HG02759 (cell line): Measurements from ENCODE around the gene SLC25A19.

ENCODE experiments used
- ATAC-seq: cut with Tn5 transposase; IDR thresholded peaks from one replicate; pipeline ENCODE4 v1.9.1; 2021; ENCODE audit warnings: mild to moderate bottlenecking, moderate library complexity; ENCODE audit not compliant: unreplicated experiment

The SLC25A19 gene

DNA sequence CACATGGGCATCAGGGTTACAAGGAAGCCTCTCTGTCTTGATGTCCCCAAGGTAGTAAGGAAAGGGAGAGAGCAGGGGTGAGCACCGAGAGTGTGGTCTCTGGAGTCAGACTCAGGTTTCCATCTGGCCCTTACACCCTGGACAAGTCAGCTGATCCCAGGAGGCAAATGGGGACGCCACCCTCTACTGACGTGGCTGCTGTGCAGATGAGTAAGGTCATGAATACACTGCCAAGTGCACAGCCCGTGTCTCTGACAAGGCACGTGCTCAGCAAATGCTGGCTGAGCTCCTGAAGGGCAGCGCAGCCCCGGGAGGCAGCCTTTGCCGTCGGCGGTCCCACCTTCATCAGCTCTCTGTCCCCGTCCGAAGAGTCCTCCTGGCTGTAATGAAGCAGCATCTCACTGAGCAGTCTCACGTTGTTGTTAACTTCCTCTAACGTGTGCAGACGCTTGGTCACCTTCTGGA, 47.2 kb downstream of the SLC25A19 start:
- ATAC-seq, result no peak

DNA sequence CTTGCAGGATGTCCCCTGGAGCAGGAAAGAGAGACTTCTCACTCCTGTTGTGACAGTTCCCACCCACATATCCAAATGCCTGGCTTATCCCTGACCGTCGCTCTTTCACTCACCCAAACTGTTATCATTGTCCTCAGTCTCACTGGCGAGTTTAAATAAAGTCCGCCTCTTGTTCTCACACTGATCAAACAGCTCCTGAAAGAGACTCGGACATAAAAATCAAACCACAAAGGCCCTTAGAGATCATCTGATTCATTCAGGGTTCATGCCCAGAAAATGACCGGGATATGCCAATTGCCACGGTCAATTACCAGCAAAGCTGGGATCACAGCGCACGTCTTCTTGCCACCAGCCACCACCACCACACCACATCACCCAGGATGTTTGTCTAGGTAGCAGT, 47.7 kb downstream of the SLC25A19 start:
- ATAC-seq, result no peak

DNA sequence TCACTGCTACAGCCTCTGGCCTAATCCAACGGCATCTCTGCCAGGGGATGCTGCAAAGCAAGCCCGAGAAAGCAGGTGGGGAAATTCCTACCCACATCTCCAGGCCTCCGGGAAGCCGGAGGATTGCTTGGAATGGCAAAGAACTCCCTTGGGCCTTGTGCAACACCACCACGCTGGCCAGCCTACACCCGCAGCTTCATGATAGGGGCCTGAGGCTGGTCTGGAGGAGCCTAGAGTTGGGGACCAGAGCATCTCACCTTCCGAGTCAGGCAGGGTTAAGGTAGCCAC, 48.1 kb downstream of the SLC25A19 start:
- no peak for ATAC-seq

DNA sequence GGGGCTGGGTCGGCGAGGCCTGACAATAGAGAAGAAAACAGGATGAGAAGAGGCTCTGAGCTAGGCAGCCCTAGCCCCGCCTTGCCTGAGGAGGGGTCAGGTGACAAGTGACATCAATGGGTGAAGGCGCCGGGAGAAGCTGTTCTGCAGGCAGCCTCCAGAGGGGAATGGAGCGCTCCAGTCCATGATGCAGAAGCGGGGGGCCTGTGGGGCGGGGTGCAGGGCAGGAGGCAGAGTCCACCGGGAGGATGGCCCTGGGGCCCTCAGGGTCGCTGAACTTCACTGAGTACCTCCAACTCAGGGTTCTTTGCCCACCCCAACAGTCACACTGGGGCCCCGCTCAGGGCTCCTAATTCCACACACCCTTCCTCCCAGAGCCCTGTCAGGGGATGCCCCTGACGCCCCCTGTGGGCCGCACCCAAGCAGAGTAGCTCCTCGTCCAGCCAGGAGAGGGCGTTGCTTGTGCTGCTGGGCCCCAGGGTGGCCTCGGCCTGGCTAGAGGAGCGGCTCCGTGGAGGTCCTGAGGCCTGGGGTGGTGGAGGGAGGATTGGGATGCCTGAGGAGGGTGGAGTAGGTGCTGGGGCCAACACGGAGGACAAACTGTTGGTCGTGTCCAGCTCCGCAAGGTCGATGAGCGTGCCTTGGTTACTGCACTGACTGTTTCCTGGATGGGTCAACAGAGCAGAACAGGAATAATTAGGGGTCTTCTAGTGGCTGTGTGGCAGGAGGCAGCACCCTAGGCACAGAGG, 48.7 kb downstream of the SLC25A19 start:
- ATAC-seq, result no peak

DNA sequence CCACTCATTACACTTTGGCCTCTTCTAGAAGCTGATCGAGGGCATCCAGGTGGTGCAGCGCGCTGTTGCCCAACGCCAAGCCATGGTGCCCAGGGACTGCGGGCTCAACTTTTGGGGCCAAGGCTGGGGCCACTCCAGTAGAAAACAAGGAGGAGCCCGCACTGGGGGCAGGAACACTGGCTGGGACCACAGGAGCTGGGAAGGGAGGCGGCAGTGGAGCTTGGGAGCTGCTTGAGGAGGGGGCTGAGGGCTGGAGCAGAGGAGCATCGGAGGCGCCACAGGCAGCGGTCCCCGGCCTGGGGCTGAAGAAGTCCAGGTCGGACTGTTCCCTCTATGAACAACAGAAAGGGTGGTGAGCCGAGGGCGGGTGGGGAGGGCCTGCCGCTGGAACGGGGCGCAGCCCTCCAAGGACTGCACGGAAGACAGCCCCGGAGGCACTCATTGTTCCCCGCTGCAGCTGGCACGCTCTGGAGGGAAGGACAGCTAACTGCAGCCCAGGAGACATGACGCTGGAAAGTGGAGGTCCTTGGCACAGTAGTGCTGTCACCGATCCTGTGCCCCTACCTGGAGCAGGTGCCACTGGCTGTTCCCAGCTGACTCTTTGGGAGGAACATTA, 49.3 kb downstream of the SLC25A19 start:
- no peak for ATAC-seq

DNA sequence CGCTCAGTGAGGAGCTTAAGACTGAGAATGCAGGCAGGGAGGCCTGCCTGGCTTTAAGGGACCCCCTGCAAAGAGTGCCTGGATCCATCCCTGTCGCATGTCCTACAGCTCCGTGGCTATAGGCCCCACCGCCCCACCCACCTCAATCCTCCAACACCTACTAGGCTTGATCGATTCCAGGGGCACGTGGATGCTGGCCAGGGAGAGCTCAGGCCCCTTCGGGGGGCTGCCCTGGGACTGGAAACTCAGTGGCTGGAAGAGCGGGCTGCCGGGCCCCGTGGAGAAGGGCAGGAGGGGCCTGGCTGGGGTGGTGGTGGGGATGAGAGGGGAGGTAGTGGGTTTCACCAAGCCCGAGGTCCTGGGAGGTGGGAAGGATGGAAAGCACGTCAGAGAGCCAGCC, 50.0 kb downstream of the SLC25A19 start:
- ATAC-seq, result no peak

DNA sequence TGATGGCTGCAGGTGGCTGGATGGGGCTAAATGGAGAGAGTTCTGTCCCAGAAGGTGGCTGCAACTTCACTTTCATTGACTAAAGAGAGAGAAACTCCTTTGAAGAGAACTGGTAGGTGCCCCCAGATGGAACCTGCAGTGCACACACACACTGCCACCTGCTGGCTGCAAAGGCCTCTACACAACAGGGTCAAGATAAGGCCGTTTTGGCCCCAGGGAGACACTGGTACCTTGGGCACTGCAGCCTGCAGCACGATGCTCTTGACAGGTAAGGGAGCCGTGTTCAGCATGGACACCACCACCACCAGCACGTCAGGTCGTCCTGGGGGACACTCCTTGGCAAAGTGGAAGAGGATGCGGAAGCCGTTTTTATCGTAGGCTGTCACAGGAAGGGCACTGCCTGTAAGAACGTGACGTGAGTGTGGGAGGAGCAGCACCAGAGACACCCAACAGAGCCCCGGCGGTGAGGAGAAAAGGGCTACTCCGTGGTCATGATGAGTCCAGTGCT, 50.5 kb downstream of the SLC25A19 start:
- no peak for ATAC-seq

DNA sequence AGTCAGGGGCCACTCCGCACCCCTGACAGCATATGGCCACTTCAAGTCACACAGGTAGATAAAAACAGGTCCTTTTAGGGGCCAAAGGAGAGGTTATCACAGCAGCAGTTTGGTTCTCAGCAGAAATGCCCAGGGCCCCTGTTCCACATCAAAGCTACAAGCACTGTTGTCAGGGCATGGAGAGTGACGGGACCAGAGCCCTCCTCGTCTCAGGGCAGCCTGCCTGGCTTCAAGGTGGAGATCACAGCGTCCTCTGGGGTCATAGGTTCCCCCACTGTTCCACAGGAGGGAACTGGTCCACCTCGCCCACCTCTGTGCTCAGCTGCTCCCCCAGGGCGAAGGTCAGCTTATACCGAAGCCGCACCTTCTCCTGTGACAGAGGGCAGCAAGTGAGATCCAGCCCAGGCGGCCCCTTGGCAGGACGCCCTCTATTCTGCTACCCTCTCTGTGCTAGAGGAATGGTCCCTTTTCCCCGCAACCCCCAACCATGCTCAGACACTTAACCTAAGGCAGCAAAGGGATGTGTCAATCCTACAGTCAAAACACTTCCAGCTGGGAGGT, 51.1 kb downstream of the SLC25A19 start:
- no peak for ATAC-seq

DNA sequence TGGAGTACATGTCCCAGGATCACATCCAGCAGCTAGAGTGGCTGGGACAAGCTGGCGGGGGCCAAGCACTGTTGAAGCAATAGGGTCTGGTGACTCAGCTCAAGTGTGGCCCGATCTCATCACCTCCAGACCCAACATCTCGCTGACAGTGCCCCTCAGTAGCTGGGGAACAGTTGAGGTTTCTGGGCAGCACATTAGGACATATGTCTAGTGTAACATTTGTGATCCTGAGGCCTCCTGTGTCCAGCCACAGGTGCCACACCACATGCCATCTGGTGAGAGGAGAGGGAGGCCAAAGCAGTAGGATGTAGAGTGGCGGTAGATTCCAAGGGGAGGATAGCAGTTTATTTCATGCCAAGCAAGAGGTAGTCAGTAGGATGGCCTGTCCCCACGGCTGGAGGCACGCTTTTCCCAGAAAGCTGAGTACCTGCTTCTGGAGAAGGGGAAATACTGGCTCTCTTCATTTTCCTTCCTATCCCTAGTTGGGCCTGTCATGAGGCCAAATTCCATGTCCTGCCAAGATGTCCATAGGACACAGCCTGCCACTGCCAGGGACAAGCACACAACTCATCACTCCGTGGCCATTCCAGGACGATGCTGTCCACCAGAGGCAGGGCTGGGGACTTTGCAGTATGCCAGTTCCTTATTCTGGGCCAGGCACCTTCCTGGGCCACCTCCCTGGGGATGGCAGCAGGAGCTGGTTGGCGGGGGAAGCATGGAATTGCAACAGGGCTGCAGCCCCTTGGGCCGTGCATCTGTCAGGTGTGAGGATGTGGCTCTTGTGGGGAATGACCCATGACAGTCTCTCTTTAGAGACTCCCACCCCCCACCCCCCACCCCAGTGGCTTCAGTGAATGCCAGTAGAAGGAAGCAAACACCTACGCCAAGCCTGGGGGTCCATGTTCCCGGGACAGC, 51.9 kb downstream of the SLC25A19 start:
- no peak for ATAC-seq

DNA sequence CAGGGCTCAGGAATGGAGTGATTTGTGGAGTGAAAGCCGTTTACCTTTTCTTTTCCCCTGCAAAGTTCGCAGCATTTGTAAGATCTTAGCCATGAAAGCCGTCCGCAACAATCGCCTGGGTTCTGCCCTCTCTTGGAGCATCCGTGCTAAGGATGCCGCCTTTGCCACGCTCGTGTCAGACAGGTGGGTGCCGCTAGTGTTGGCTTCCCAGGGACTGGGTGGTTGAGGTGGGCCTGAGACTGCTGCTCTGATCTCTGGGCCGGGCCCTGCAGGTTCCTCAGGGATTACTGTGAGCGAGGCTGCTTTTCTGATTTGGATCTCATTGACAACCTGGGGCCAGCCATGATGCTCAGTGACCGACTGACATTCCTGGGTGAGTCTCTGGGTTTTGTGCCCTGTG, 56.4 kb downstream of the SLC25A19 start:
- ATAC-seq, result no peak

DNA sequence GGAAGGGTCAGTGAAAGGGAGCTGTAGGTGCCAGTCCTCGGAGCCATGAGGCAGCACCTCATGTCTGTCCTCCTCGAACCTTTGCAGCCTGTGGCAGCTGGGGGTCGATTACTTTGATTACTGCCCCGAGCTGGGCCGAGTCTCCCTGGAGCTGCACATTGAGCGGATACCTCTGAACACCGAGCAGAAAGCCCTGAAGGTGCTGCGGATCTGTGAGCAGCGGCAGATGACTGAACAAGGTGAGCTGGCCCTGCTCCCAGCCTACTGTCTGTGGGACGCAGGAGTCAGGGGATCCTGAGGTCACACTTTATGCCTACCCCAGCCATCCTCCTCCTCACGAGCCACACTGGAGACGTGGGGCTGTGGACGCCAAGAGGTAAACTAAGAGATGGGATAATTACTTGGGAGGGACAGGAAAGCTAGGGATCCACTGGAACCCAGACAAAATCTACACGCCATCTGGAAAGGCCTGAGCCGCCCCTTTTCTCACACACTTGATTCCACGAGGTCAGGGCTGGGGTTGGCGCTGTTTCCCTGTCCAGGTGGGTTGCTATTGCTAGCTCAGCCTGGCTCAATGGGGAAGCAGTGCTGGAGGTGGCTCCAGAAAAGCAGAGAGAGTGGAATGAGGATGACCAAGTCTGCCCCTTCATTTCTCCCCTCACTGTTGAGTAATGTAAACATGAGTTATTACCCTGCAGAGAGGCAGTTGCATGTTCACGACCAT, 57.3 kb downstream of the SLC25A19 start:
- ATAC-seq, result no peak

DNA sequence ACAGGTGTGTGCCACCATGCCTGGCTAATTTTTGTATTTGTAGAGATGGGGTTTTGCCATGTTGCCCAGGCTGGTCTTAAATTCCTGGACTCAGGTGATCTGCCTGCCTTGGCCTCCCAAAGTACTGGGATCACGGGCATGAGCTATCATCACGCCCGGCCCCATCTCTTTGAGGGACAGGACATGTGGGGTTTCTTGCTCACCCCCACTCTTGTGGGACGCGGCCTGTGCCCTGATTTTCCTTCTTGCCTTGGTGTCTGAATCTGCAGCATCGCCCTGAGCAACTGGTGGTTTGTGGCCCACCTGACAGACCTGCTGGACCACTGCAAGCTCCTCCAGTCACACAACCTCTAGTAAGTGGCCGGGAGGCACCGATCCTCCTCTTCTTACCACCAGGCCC, 58.2 kb downstream of the SLC25A19 start:
- no peak for ATAC-seq

DNA sequence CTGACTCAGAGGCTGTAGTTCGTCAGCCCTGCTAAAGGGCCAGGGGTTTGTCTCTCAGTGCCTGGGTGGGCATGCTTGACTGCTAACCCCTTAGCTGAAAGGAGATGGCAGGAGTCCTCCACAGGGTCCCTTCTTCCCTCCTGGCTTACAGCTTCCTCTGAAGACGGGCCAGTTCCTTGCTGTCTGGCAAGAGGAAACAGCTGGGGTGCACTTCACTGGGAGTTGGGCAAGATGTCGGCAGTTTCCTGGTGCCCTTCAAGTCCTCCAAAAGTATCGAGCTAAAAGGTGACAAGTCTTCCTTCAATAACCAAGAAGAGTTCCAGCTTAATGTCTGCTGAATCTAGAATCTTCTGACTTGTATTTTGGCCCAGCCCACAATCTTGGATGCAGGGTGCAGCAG, 60.4 kb downstream of the SLC25A19 start:
- no peak for ATAC-seq

DNA sequence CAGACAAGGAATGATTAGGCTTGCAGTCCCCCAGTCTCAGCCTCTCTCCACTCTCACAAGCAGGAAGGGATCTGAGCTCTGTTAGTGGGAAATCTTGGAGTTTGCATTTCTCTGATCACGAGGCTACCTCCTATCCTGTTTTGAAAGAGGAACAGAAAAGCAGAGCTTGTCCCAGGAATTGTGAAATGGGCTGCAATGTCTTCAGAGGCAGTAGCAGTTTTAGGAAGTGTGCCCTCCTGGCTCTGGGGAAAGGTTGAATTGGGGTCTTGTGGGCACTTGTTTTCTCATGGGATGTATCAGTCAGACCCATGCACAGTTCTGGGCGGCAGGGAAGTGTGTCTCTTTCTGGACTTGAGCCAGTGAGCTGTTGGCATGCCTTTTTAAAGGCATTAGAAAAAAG, 60.9 kb downstream of the SLC25A19 start:
- ATAC-seq, result no peak

DNA sequence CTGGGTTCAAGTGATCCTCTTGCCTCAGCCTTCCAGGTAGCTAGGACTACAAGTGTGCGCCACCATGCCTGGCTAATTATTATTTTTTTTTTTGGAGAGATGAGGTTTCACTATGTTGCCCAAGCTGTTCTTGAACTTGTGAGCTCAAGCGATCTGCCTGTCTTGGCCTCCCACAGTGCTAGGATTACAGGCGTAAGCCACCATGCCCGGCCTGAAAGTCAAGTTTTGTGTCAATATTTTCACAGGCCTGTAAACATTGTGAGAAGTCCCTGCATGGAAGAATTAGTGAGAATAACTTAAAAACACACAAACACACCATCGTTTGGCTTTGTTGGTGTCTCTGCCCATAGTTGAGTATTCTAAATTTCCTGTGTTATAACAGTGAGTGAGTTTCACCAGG, 61.5 kb downstream of the SLC25A19 start:
- ATAC-seq, result no peak

DNA sequence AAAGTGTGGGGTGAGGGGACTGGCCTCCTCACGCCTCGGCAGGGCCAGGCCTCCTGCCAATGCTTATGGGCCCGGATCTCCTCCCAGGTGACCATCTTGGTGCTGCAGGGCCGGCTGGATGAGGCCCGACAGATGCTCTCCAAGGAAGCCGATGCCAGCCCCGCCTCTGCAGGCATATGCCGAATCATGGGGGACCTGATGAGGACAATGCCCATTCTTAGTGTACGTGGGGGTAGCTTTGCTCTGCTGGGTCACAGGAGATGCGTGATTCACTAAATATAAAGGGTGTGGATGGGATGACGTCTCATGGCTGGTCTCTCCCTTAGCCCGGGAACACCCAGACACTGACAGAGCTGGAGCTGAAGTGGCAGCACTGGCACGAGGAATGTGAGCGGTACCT, 64.2 kb downstream of the SLC25A19 start:
- ATAC-seq, result no peak
